ENCODE data around the gene C1GALT1C1L.

C1GALT1C1L gene
- total RNA-seq: 0 reads per million in 3 donors

DNA sequence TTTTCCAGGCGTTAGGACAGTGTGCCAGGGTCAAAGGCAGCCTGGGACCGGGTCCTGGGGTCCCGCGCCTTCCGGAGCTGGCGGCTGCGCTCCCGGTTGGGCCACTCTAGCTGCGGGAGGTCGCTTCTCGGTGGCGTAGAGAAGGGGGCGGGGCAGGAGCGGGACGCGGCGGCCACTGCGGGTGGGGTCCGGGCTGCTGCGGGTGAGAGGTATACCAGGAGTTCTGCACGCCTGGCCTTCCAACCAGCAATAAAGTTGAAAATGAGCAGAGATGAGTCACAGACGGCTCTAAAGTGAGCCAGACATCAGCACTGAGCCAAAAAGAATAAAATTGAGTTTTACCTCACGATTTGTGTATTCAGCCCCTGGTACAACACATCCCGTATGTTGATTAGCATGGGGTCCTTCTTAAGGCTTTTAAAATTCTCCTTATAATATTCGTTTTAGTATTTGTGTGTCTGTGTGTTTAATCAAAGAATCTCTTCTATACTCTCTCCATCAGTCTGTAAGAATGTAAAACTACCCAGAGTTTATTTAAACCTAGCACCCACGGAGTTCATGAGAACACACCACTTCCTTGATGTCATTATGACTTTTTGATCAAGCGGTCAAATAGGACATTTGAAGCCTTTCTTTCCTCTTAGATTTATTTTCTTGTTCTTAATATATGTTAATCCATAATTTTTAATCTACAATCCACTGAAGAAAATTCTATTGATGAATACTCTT lies at the start of gene C1GALT1C1L:
TSS of gene C1GALT1C1L (minus strand) at position 108 of the 729 bp plus-strand sequence. CDS start at position 1, 107 bp downstream.
- no peak for DNase-seq
- H3K9me3 ChIP-seq (ENCODE audit: control insufficient read depth, low read length): no peaks in the 10 kb centered on the region
- H3K36me3 ChIP-seq (ENCODE audit: control insufficient read depth, insufficient read depth, low read length): no peaks in the 10 kb centered on the region
- no peak within 1 kb of the TSS for H3K27ac ChIP-seq (ENCODE audit: insufficient read depth, low read length, poor library complexity, severe bottlenecking)
- peak within 1 kb of the TSS; percentile 14 for H3K4me3 ChIP-seq (ENCODE audit: insufficient read depth, low read depth, low read length, poor library complexity, severe bottlenecking)
- peaks cover 7% of the 10 kb centered on the region for H3K27me3 ChIP-seq (replicated peaks; ENCODE audit: control insufficient read depth, insufficient read depth, low read length, poor library complexity, severe bottlenecking)
- no peaks in the 10 kb centered on the region for H3K4me1 ChIP-seq (ENCODE audit: control insufficient read depth, insufficient read depth, low read length, poor library complexity, severe bottlenecking)

DNA sequence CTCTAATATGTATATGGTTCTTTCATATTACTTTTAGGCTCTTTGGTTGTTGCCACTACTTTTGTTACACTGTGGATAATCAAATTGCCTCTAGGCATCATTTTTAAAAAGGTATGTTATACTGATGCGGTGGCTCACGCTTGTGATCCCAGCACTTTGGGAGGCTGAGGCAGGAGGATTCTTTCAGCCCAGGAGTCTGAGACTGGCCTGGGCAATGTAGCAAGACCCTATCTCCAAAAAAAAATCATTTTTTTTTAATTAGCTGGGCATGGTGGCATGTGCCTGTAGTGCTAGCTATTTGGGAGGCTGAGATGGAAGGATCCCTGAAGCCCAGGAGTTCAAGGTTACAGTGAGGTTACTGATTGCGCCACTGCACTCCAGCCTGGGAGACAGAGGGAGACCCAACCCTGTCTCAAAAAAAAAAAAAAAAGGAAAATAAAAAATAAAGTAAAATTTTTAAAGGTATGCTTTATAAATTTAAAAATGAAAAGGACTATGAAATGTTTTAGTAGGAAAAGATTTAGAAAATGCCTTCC lies 49.5 kb upstream of the C1GALT1C1L start:
- no peaks in the 10 kb centered on the region for H3K4me1 ChIP-seq (ENCODE audit: control insufficient read depth, insufficient read depth, low read length, poor library complexity, severe bottlenecking)
- no peak overlapping the region for H3K27ac ChIP-seq (ENCODE audit: insufficient read depth, low read length, poor library complexity, severe bottlenecking)

DNA sequence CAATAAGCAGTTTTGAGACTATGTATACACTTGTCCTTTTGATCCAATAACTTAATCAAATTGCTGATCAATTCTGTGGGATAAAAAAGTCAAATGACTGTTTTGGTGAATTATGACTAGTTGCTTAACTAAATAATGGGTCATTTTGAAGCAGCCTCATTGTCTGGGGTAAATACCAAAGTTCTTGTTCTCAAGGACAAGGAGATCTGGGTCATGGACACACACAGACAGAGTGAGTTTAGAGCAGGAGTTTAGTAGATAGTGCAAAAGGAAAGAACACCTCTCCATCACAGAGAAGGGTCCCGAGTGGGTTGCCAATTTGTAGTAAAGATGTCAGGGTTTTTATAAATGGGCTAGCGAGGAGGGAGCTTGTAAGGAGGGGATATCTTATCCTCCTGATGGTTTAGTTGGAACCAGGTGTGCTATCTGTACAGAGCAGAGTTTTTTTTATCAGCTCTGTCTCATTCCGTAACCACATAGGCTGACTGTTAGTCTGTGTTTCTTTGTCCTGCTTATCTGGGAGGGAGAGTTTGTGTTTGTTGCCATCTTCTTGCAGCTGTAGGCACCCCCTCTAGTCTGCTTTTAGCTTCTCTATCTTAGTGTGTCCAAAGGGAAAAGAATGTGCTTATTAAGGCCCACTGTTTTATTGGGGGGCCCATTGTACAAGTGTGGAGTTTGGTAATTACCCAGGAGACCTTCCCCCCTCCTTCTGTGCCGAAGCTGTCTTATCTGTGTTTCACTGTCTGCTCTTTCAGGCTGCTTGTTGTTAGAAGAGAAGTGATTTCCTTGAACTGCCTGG lies 48.7 kb upstream of the C1GALT1C1L start:
- H3K4me1 ChIP-seq (ENCODE audit: control insufficient read depth, insufficient read depth, low read length, poor library complexity, severe bottlenecking): no peaks in the 10 kb centered on the region
- H3K4me3 ChIP-seq (ENCODE audit: insufficient read depth, low read depth, low read length, poor library complexity, severe bottlenecking): no peak overlapping the region
- H3K27me3 ChIP-seq (replicated peaks; ENCODE audit: control insufficient read depth, insufficient read depth, low read length, poor library complexity, severe bottlenecking): no peaks in the 10 kb centered on the region
- no peak overlapping the region for H3K27ac ChIP-seq (ENCODE audit: insufficient read depth, low read length, poor library complexity, severe bottlenecking)
- no peaks in the 10 kb centered on the region for H3K36me3 ChIP-seq (ENCODE audit: control insufficient read depth, insufficient read depth, low read length)
- H3K9me3 ChIP-seq (ENCODE audit: control insufficient read depth, low read length): no peaks in the 10 kb centered on the region
- no peak for DNase-seq

More for the DNA sequence above, 49.5 kb upstream of the C1GALT1C1L start:
- Histone ChIP-seq H3K27me3 (replicated peaks; ENCODE audit: control insufficient read depth, insufficient read depth, low read length, poor library complexity, severe bottlenecking) (no peaks in the 10 kb centered on the region), H3K9me3 (ENCODE audit: control insufficient read depth, low read length) (no peaks in the 10 kb centered on the region), H3K36me3 (ENCODE audit: control insufficient read depth, insufficient read depth, low read length) (no peaks in the 10 kb centered on the region), H3K4me3 (ENCODE audit: insufficient read depth, low read depth, low read length, poor library complexity, severe bottlenecking) (no peak overlapping the region)
- DNase-seq: no peak

- Histone ChIP-seq H3K4me3 (ENCODE audit: insufficient read depth, low read depth, low read length, poor library complexity, severe bottlenecking) (no peak overlapping the region), H3K9me3 (ENCODE audit: control insufficient read depth, low read length) (no peaks in the 10 kb centered on the region), H3K4me1 (ENCODE audit: control insufficient read depth, insufficient read depth, low read length, poor library complexity, severe bottlenecking) (no peaks in the 10 kb centered on the region), H3K27me3 (replicated peaks; ENCODE audit: control insufficient read depth, insufficient read depth, low read length, poor library complexity, severe bottlenecking) (no peaks in the 10 kb centered on the region), H3K36me3 (ENCODE audit: control insufficient read depth, insufficient read depth, low read length) (no peaks in the 10 kb centered on the region), H3K27ac (ENCODE audit: insufficient read depth, low read length, poor library complexity, severe bottlenecking) (no peak overlapping the region)
- DNase-seq: no peak
These were observed 42.4 kb upstream of the C1GALT1C1L start for GRCh38 chr2:43718530-43719124.

DNA sequence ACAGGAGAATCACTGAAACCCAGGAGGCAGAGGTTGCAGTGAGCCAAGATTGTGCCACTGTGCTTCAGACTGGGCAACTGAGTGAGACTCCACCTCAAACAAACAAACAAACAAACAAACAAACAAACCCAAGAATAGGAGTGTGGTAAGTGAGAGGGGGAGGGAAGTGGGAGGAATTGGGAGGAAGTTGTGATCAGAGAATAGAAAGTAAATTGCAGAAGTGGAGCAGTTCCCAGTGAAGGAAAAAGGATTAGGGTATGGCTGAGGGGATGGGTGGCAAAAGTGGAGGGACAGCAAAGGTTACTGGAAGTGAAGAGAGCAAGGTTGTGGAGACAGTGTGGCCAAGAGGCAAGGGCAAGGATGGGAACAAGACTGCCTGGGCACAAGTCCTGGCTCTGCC lies 41.1 kb upstream of the C1GALT1C1L start:
- H3K9me3 ChIP-seq (ENCODE audit: control insufficient read depth, low read length): no peaks in the 10 kb centered on the region
- no peak overlapping the region for H3K27ac ChIP-seq (ENCODE audit: insufficient read depth, low read length, poor library complexity, severe bottlenecking)
- no peaks in the 10 kb centered on the region for H3K36me3 ChIP-seq (ENCODE audit: control insufficient read depth, insufficient read depth, low read length)
- no peak overlapping the region for H3K4me3 ChIP-seq (ENCODE audit: insufficient read depth, low read depth, low read length, poor library complexity, severe bottlenecking)
- H3K27me3 ChIP-seq (replicated peaks; ENCODE audit: control insufficient read depth, insufficient read depth, low read length, poor library complexity, severe bottlenecking): no peaks in the 10 kb centered on the region
- no peak for DNase-seq
- no peaks in the 10 kb centered on the region for H3K4me1 ChIP-seq (ENCODE audit: control insufficient read depth, insufficient read depth, low read length, poor library complexity, severe bottlenecking)

DNA sequence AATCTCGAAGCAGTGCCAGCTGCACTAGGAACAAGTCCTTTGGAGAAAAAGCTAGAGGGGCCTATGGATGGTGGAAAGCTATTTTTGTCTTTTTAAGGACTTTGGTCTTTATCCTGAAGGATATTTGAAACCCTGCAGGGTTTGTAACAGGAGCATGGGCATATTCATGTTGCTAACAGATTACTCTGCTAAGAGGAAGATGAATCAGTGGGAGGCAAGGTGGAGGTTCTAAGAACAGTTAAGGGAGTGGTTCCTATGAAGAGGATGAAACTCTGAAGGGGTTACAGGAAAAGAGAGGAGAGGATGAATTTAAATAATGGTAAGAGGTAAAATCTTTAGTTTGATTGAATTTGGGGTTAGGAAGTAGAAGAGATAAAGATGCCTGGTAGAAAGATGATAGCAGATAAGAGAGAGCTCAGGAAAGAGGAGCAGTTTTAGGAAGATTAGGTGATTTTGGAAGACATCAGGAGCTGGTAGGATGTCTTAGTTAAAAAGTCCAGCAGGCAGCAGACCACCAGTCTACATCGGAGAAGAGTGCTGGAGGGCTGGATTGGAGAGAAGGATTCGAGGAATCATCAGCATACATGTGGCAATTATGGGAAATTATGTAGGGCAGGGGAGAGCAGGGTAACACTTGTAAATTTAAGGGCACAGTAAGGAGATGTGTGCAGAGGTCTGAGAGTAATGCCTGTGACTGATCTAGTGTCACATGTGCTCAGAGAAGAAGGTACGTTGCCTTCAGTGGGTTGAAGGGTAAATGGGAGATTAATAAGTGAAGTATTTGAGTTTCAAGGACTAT lies 39.3 kb upstream of the C1GALT1C1L start:
- no peak for DNase-seq
- Histone ChIP-seq H3K4me3 (ENCODE audit: insufficient read depth, low read depth, low read length, poor library complexity, severe bottlenecking) (no peak overlapping the region), H3K27me3 (replicated peaks; ENCODE audit: control insufficient read depth, insufficient read depth, low read length, poor library complexity, severe bottlenecking) (no peaks in the 10 kb centered on the region), H3K36me3 (ENCODE audit: control insufficient read depth, insufficient read depth, low read length) (no peaks in the 10 kb centered on the region), H3K9me3 (ENCODE audit: control insufficient read depth, low read length) (no peaks in the 10 kb centered on the region), H3K4me1 (ENCODE audit: control insufficient read depth, insufficient read depth, low read length, poor library complexity, severe bottlenecking) (no peaks in the 10 kb centered on the region), H3K27ac (ENCODE audit: insufficient read depth, low read length, poor library complexity, severe bottlenecking) (no peak overlapping the region)

DNA sequence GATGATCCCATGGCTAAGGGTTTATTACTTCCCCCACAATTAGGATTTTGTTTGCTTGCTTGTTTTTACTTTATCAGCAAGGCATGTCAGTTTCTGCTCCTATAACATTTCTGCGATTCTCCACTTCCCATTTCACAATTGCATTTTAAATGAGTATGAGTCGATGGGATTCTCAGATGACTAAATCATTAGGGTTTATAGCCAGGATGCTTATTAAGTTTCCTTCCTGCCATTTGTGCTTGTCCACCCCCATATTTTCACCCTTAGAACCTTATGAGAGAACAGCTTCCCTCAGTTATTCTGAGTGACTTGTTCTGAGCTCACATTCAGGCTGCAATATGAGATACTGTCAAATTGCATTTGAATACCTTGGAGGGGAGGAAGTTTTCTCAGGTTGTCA lies 37.9 kb upstream of the C1GALT1C1L start:
- Histone ChIP-seq H3K27me3 (replicated peaks; ENCODE audit: control insufficient read depth, insufficient read depth, low read length, poor library complexity, severe bottlenecking) (no peaks in the 10 kb centered on the region), H3K36me3 (ENCODE audit: control insufficient read depth, insufficient read depth, low read length) (no peaks in the 10 kb centered on the region), H3K27ac (ENCODE audit: insufficient read depth, low read length, poor library complexity, severe bottlenecking) (no peak overlapping the region), H3K4me1 (ENCODE audit: control insufficient read depth, insufficient read depth, low read length, poor library complexity, severe bottlenecking) (no peaks in the 10 kb centered on the region), H3K9me3 (ENCODE audit: control insufficient read depth, low read length) (no peaks in the 10 kb centered on the region), H3K4me3 (ENCODE audit: insufficient read depth, low read depth, low read length, poor library complexity, severe bottlenecking) (no peak overlapping the region)
- no peak for DNase-seq

DNA sequence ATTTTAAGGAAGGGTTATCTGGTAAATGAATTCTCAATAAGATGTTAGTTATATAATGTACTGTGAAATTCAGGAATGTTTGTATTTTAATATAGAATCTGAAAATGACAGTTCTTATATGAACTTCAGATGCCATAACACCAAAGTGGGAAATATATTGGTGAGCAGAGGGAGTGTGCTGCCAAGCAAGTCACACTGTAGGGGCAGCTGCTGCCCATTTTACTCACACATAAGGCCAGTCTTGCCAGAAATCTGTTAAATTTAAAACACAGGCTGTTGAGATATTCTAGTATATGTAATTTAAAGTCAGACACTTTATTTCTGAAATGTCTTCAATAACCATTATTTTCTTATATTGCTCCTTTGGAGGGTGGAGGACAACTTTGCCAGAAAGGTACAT lies 34.6 kb upstream of the C1GALT1C1L start:
- Histone ChIP-seq H3K36me3 (ENCODE audit: control insufficient read depth, insufficient read depth, low read length) (no peaks in the 10 kb centered on the region), H3K27ac (ENCODE audit: insufficient read depth, low read length, poor library complexity, severe bottlenecking) (no peak overlapping the region), H3K27me3 (replicated peaks; ENCODE audit: control insufficient read depth, insufficient read depth, low read length, poor library complexity, severe bottlenecking) (no peaks in the 10 kb centered on the region), H3K4me3 (ENCODE audit: insufficient read depth, low read depth, low read length, poor library complexity, severe bottlenecking) (no peak overlapping the region), H3K9me3 (ENCODE audit: control insufficient read depth, low read length) (no peaks in the 10 kb centered on the region), H3K4me1 (ENCODE audit: control insufficient read depth, insufficient read depth, low read length, poor library complexity, severe bottlenecking) (no peaks in the 10 kb centered on the region)
- DNase-seq: no peak

DNA sequence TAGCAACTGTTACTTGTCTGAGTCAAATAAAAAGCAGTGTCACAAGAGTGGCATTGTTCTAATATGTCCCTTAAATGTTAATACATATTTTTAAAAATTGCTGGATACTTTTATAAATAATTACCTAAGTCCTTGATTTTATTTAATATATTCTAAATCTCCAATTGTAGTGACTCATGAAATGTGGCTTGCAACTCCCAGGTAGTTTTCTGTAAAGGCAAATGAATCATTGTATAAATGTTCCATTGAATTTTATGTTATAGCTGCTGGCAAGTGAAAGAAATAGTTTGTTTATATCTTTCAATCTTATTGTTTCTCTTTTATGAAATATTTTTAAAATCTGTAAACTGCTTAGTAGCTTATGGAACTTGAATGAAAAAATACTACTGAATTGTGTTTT lies 32.7 kb upstream of the C1GALT1C1L start:
- DNase-seq: no peak
- Histone ChIP-seq H3K27me3 (replicated peaks; ENCODE audit: control insufficient read depth, insufficient read depth, low read length, poor library complexity, severe bottlenecking) (no peaks in the 10 kb centered on the region), H3K27ac (ENCODE audit: insufficient read depth, low read length, poor library complexity, severe bottlenecking) (no peak overlapping the region), H3K4me1 (ENCODE audit: control insufficient read depth, insufficient read depth, low read length, poor library complexity, severe bottlenecking) (no peaks in the 10 kb centered on the region), H3K9me3 (ENCODE audit: control insufficient read depth, low read length) (no peaks in the 10 kb centered on the region), H3K4me3 (ENCODE audit: insufficient read depth, low read depth, low read length, poor library complexity, severe bottlenecking) (no peak overlapping the region), H3K36me3 (ENCODE audit: control insufficient read depth, insufficient read depth, low read length) (no peaks in the 10 kb centered on the region)
